CD14-positive monocyte (primary cell): ENCODE measurements around the gene ABCC12. TPM values are rescaled to one million over a fixed set of nuclear protein-coding genes. Genes with fewer than 3 reads are reported as not detected.

Experiments
- DNase-seq, 3 donors: peaks; one replicate each; pipeline ENCODE4 v3.0.0-alpha.2; 2011 to 2022
- H2AFZ ChIP-seq: 2 replicates; pipeline ENCODE4 v1.6.0; 2012; ENCODE audit warnings: mild to moderate bottlenecking, low read depth, low read length, inconsistent platforms; ENCODE audit not compliant: insufficient read depth, poor library complexity, severe bottlenecking
- H3K27ac ChIP-seq, 2 donors: 1 replicate in 1 of 2; 2 replicates in 1 of 2; pipeline ENCODE4 v1.5.1; 2012 to 2013; ENCODE audit warnings: low read length in 2 of 2, control low read depth in 1 of 2, inconsistent platforms in 1 of 2, low read depth in 1 of 2, mild to moderate bottlenecking in 1 of 2
- H3K27me3 ChIP-seq, 2 donors: one replicate each; pipeline versions ENCODE4 v1.6.0 to v1.6.1; 2011 to 2013; ENCODE audit warnings: low read length in 2 of 2; ENCODE audit not compliant: control insufficient read depth in 2 of 2, insufficient read depth in 2 of 2
- H3K36me3 ChIP-seq, 2 donors: replicated peaks in 1 of 2; 1 replicate in 1 of 2; 2 replicates in 1 of 2; pipeline versions ENCODE4 v1.5.1 to v1.6.1; 2012 to 2013; ENCODE audit warnings: low read length in 2 of 2, control low read depth in 1 of 2, inconsistent platforms in 1 of 2, mild to moderate bottlenecking in 1 of 2; ENCODE audit not compliant: insufficient read depth in 2 of 2, control insufficient read depth in 1 of 2
- H3K4me1 ChIP-seq, 2 donors: 1 replicate in 1 of 2; 2 replicates in 1 of 2; pipeline versions ENCODE4 v1.5.1 to v1.6.1; 2012 to 2013; ENCODE audit warnings: low read length in 2 of 2, control low read depth in 1 of 2, inconsistent platforms in 1 of 2, mild to moderate bottlenecking in 1 of 2, moderate library complexity in 1 of 2; ENCODE audit not compliant: insufficient read depth in 2 of 2, control insufficient read depth in 1 of 2
- H3K4me2 ChIP-seq: replicated peaks from 2 replicates; pipeline ENCODE3; 2012; ENCODE audit warnings: low read length, moderate library complexity, mild to moderate bottlenecking; ENCODE audit not compliant: poor library complexity, severe bottlenecking; ENCODE audit errors: extremely low read depth
- H3K4me3 ChIP-seq, 3 experiments: fragments of 200-600 bp in 1 of 3; sonication (generic) in 1 of 3; replicated peaks in 1 of 3; 1 replicate in 2 of 3; 2 replicates in 1 of 3; pipeline ENCODE4 v1.5.1; 2011 to 2013; ENCODE audit warnings: low read length in 3 of 3, mild to moderate bottlenecking in 3 of 3, control low read depth in 2 of 3, low read depth in 2 of 3, inconsistent platforms in 1 of 3, moderate library complexity in 1 of 3
- H3K79me2 ChIP-seq: 2 replicates; pipeline ENCODE4 v1.6.0; 2012; ENCODE audit warnings: mild to moderate bottlenecking, control low read depth, inconsistent platforms, low read length, moderate library complexity; ENCODE audit not compliant: insufficient read depth
- H3K9ac ChIP-seq: 2 replicates; pipeline ENCODE4 v1.6.0; 2017; ENCODE audit warnings: low read length, mild to moderate bottlenecking; ENCODE audit not compliant: insufficient read depth, poor library complexity, severe bottlenecking
- H3K9me3 ChIP-seq, 2 donors: replicated peaks in 1 of 2; 1 replicate in 1 of 2; 2 replicates in 1 of 2; pipeline versions ENCODE4 v1.5.1 to v1.6.1; 2012 to 2013; ENCODE audit warnings: low read length in 2 of 2, control low read depth in 1 of 2; ENCODE audit not compliant: control insufficient read depth in 1 of 2, insufficient read depth in 1 of 2
- H4K20me1 ChIP-seq: 2 replicates; pipeline ENCODE4 v1.6.0; 2012; ENCODE audit warnings: mild to moderate bottlenecking, low read length, control low read depth, moderate library complexity; ENCODE audit not compliant: insufficient read depth
- H3K27ac Mint-ChIP-seq, 7 donors: one replicate each; pipeline ENCODE4 v1.8.0; 2020; ENCODE audit warnings: mild to moderate bottlenecking in 7 of 7, mixed read lengths in 7 of 7, moderate library complexity in 6 of 7, inconsistent platforms in 2 of 7
- H3K27me3 Mint-ChIP-seq, 3 donors: one replicate each; pipeline ENCODE4 v1.8.0; 2021 to 2022; ENCODE audit warnings: low read depth in 3 of 3, mild to moderate bottlenecking in 3 of 3, mixed read lengths in 3 of 3, moderate library complexity in 3 of 3, inconsistent platforms in 1 of 3
- H3K36me3 Mint-ChIP-seq, 2 donors: one replicate each; pipeline ENCODE4 v1.8.0; 2020; ENCODE audit warnings: mixed read lengths in 2 of 2, inconsistent platforms in 1 of 2, mild to moderate bottlenecking in 1 of 2
- H3K4me1 Mint-ChIP-seq: one replicate; pipeline ENCODE4 v1.8.0; 2020; ENCODE audit warnings: mild to moderate bottlenecking, mixed read lengths
- H3K4me3 Mint-ChIP-seq, 2 donors: one replicate each; pipeline ENCODE4 v1.8.0; 2020; ENCODE audit warnings: mild to moderate bottlenecking in 2 of 2, mixed read lengths in 2 of 2, moderate library complexity in 1 of 2
- H3K9me3 Mint-ChIP-seq, 7 donors: one replicate each; pipeline ENCODE4 v1.8.0; 2020 to 2022; ENCODE audit warnings: mixed read lengths in 7 of 7, mild to moderate bottlenecking in 6 of 7, moderate library complexity in 6 of 7, inconsistent platforms in 2 of 7
- CTCF ChIP-seq: fragments of 200-600 bp; IDR thresholded peaks from one replicate; pipeline ENCODE4 v1.8.0; 2022; ENCODE audit warnings: antibody characterized with exemption, mild to moderate bottlenecking
- WGBS: methylation state at CpG from one replicate; pipeline ENCODE4 v1.1.5; 2013; ENCODE audit warnings: missing lambda C conversion rate; ENCODE audit not compliant: insufficient coverage; 5-methylcytosine and 5-hydroxymethylcytosine counted together
- intact Hi-C, 2 donors: fragments of 100-400 bp; cut with micrococcal nuclease; formaldehyde crosslinking; loops; one replicate each; pipeline versions ENCODE4 v1.15.0 to v1.15.1; 2023
- polyA plus RNA-seq, 3 donors: library from polyadenylated mRNA; depleted of rRNA in 1 of 3; unstranded in 2 of 3; stranded (reverse) in 1 of 3; fragments of 300-500 nt in 2 of 3; fragments of >200 nt in 1 of 3; fragmentation: Illumina TruSeq in 2 of 3; gene quantifications; 1 replicate in 2 of 3; 2 replicates in 1 of 3; pipeline ENCODE4 v1.2.3, GENCODE V29; 2012 to 2021

ABCC12 gene
- polyA plus RNA-seq, 3 donors: not detected

DNA sequence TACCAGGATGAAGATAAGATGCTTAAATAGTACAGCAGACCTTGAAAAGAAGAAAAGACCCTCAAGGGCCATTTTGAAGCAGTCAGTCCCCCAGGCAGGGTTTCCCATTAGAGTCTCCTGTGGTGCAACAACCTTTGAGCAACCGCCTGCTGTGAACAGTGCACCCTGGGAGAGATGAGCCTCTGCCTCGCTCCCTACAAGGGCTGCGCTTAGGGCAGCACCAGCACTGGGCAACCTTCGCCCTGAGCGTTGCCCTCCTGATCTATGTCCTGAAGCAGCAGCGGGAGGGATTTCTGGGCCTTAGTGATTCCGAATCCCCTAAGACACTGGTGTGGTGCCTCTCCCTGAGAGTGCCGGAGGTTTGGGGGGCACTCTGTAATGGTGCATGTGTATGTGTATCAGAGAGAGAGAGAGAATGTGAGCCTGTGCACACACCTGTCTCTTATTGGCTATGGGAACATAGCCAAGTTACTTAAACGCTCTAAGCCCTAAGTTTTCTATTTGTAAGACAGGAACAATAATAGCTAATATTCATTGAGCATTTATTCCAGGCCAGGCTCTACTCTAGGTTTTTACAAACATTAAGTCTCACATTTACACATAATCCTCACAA, 25.2 kb upstream of the ABCC12 start:
- Mint-ChIP-seq H3K27ac (no peak overlapping the region), H3K9me3 (peaks cover 0 to 2% (median 0%) of the 10 kb centered on the region in 7 donors)

DNA sequence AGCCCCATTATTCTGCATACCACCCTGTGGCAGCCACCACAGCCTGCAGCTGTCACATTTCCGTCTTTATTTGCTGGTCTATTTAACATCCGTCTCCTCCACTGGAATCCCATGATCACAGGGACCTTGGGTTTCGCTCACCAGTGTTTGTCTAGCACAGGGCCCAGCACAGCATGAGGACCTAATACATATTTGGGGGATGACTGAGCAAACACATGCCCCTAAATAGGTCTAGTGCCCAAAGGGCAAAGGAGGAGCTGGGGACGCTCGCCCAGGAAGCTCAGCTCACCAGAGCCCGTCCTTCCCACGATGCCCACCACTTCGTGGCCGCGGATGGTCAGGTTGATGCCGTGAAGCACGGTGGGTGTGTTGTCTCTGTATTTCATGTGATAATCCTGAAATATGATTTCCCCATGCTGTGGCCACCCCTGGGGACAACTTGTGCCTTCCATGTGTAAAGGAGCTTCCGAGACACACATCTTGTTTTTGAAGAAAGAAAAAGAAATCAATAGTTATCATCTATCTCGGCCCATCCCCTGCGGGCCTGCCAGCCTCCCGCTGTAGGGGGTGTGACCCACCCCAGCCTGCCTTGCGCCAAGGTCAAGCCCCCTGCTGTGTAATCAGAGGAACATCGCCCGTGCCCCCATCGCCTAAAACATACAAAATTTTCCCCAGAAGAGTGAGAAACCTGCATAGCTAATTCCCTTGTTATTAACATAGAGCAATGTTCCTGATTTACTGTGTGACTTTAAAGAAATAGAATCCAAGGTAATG, 21.0 kb upstream of the ABCC12 start:
- no peak for TF ChIP-seq CTCF
- no peaks in the 10 kb centered on the region for H3K36me3 ChIP-seq
- no peaks in the 10 kb centered on the region for H3K36me3 Mint-ChIP-seq
- no peak overlapping the region for H3K4me3 Mint-ChIP-seq
- peak overlapping the region in 1 of 7 donors; percentile 1 for H3K27ac Mint-ChIP-seq
- peaks cover 0 to 2% (median 0%) of the 10 kb centered on the region in 7 donors for H3K9me3 Mint-ChIP-seq
- no peaks in the 10 kb centered on the region for H3K9me3 ChIP-seq
- peaks cover 0 to 14% (median 10%) of the 10 kb centered on the region in 3 donors for H3K27me3 Mint-ChIP-seq
- no peaks in the 10 kb centered on the region for H3K79me2 ChIP-seq
- H3K4me1 Mint-ChIP-seq: no peaks in the 10 kb centered on the region
- H2AFZ ChIP-seq: no peak overlapping the region
- H3K4me2 ChIP-seq: no peak overlapping the region
- no peak for DNase-seq
- WGBS: 98% methylated on average over 15 of the region's 20 CpGs
- H3K27me3 ChIP-seq: no peaks in the 10 kb centered on the region
- no peak overlapping the region for H3K27ac ChIP-seq
- no peaks in the 10 kb centered on the region for H3K4me1 ChIP-seq
- intact Hi-C loops: no loop called here
- H3K4me3 ChIP-seq: no peak overlapping the region
- no peak overlapping the region for H3K9ac ChIP-seq
- H4K20me1 ChIP-seq: no peaks in the 10 kb centered on the region

More for the DNA sequence above, 25.2 kb upstream of the ABCC12 start:
- no peaks in the 10 kb centered on the region for H3K4me1 ChIP-seq
- intact Hi-C loops: no loop called here
- DNase-seq: no peak
- Mint-ChIP-seq H3K27me3 (peaks cover 2 to 15% (median 10%) of the 10 kb centered on the region in 3 donors), H3K4me1 (peaks cover 4% of the 10 kb centered on the region), H3K4me3 (no peak overlapping the region), H3K36me3 (peaks cover 0 to 3% of the 10 kb centered on the region in 2 donors)
- no peak overlapping the region for H3K9ac ChIP-seq
- H3K36me3 ChIP-seq: no peaks in the 10 kb centered on the region
- no peak overlapping the region for H3K4me2 ChIP-seq
- H3K9me3 ChIP-seq: no peaks in the 10 kb centered on the region
- H3K79me2 ChIP-seq: no peaks in the 10 kb centered on the region
- no peak overlapping the region for H3K27ac ChIP-seq
- H4K20me1 ChIP-seq: no peaks in the 10 kb centered on the region
- no peak overlapping the region for H3K4me3 ChIP-seq
- WGBS: 98% methylated on average over 7 of the region's 9 CpGs
- no peak overlapping the region for H2AFZ ChIP-seq
- TF ChIP-seq CTCF: no peak
- no peaks in the 10 kb centered on the region for H3K27me3 ChIP-seq
